Trophoblast cell (in vitro differentiated cells and primary cell): ENCODE data around the gene MAFB.

Experiments
- DNase-seq, 2 donors: peaks; one replicate each; pipeline ENCODE4 v3.0.0-alpha.2; 2016
- H2AFZ ChIP-seq: 2 replicates; pipeline ENCODE4 v1.6.1; 2013; ENCODE audit warnings: low read length, moderate library complexity, mild to moderate bottlenecking; ENCODE audit not compliant: insufficient read depth, poor library complexity
- H2AK5ac ChIP-seq: 2 replicates; pipeline ENCODE4 v1.6.1; 2013; ENCODE audit warnings: mild to moderate bottlenecking, low read length
- H2BK120ac ChIP-seq: 2 replicates; pipeline ENCODE4 v1.6.1; 2013; ENCODE audit warnings: low read length, mild to moderate bottlenecking, moderate library complexity; ENCODE audit not compliant: insufficient read depth, poor library complexity
- H2BK12ac ChIP-seq: 2 replicates; pipeline ENCODE4 v1.6.1; 2013; ENCODE audit warnings: mild to moderate bottlenecking, low read length, moderate library complexity
- H2BK5ac ChIP-seq: 2 replicates; pipeline ENCODE4 v1.6.1; 2013; ENCODE audit warnings: low read length, low read depth, moderate library complexity, mild to moderate bottlenecking; ENCODE audit not compliant: poor library complexity
- H3K14ac ChIP-seq: 2 replicates; pipeline ENCODE4 v1.6.1; 2013; ENCODE audit warnings: mild to moderate bottlenecking, low read length
- H3K18ac ChIP-seq: 2 replicates; pipeline ENCODE4 v1.6.1; 2013; ENCODE audit warnings: mild to moderate bottlenecking, low read length
- H3K23ac ChIP-seq: 2 replicates; pipeline ENCODE4 v1.6.1; 2013; ENCODE audit warnings: low read length
- H3K27ac ChIP-seq: 2 replicates; pipeline ENCODE4 v1.5.1; 2013; ENCODE audit warnings: low read depth, mild to moderate bottlenecking, inconsistent platforms, low read length, moderate library complexity
- H3K27me3 ChIP-seq: 2 replicates; pipeline ENCODE4 v1.6.1; 2013; ENCODE audit warnings: inconsistent platforms, mild to moderate bottlenecking, low read length, moderate library complexity; ENCODE audit not compliant: insufficient read depth
- H3K36me3 ChIP-seq, 2 experiments: 1 replicate in 1 of 2; 2 replicates in 1 of 2; pipeline ENCODE4 v1.6.1; 2013; ENCODE audit warnings: low read length in 2 of 2, mild to moderate bottlenecking in 2 of 2, moderate library complexity in 1 of 2; ENCODE audit not compliant: insufficient read depth in 2 of 2, control insufficient read depth in 1 of 2
- H3K4ac ChIP-seq: 2 replicates; pipeline ENCODE4 v1.6.1; 2013; ENCODE audit warnings: low read depth, mild to moderate bottlenecking, low read length, moderate library complexity
- H3K4me1 ChIP-seq, 2 experiments: 1 replicate in 1 of 2; 2 replicates in 1 of 2; pipeline ENCODE4 v1.6.1; 2013; ENCODE audit warnings: low read length in 2 of 2, mild to moderate bottlenecking in 2 of 2, moderate library complexity in 1 of 2; ENCODE audit not compliant: insufficient read depth in 2 of 2, control insufficient read depth in 1 of 2
- H3K4me2 ChIP-seq: 2 replicates; pipeline ENCODE4 v1.6.1; 2013; ENCODE audit warnings: inconsistent platforms, mild to moderate bottlenecking, low read length, moderate library complexity
- H3K4me3 ChIP-seq: 2 replicates; pipeline ENCODE4 v1.5.1; 2013; ENCODE audit warnings: mild to moderate bottlenecking, low read depth, low read length, inconsistent platforms
- H3K79me1 ChIP-seq: one replicate; pipeline ENCODE4 v1.6.1; 2013; ENCODE audit warnings: low read length
- H3K79me2 ChIP-seq: 2 replicates; pipeline ENCODE4 v1.6.1; 2013; ENCODE audit warnings: low read length, mild to moderate bottlenecking; ENCODE audit not compliant: control insufficient read depth, insufficient read depth, poor library complexity
- H3K9ac ChIP-seq: 2 replicates; pipeline ENCODE4 v1.6.1; 2013; ENCODE audit warnings: mild to moderate bottlenecking, low read length
- H3K9me3 ChIP-seq: 2 replicates; pipeline ENCODE4 v1.6.1; 2013; ENCODE audit warnings: low read depth, mild to moderate bottlenecking, control low read depth, inconsistent platforms, low read length; ENCODE audit not compliant: insufficient read depth
- H4K12ac ChIP-seq: 2 replicates; pipeline ENCODE4 v1.6.1; 2013; ENCODE audit warnings: low read depth, mild to moderate bottlenecking, low read length, moderate library complexity
- H4K8ac ChIP-seq: 2 replicates; pipeline ENCODE4 v1.6.1; 2013; ENCODE audit warnings: low read depth, mild to moderate bottlenecking, low read length, moderate library complexity
- H4K91ac ChIP-seq: one replicate; pipeline ENCODE4 v1.6.1; 2013; ENCODE audit warnings: low read depth, mild to moderate bottlenecking, low read length, moderate library complexity
- WGBS: extraction: QIAGEN DNeasy Blood & Tissue Kit; methylation state at CpG from one replicate; pipeline ENCODE4 v1.1.7; 2013; ENCODE audit warnings: missing lambda C conversion rate; ENCODE audit not compliant: insufficient read length, insufficient coverage; ENCODE audit errors: extremely low coverage; 5-methylcytosine and 5-hydroxymethylcytosine counted together

MAFB gene

GRCh38 chr20:40657526-40657925 lies 31.5 kb downstream of the MAFB start:
- H2AK5ac ChIP-seq = no peak overlapping the region
- no peak overlapping the region for H3K4me2 ChIP-seq
- H3K9ac ChIP-seq = no peak overlapping the region
- no peaks in the 10 kb centered on the region for H3K27me3 ChIP-seq
- H3K14ac ChIP-seq = no peak overlapping the region
- no peaks in the 10 kb centered on the region for H3K36me3 ChIP-seq
- H3K4me1 ChIP-seq = peaks cover 6 to 11% of the 10 kb centered on the region in 2 experiments
- WGBS = no CpG with 5 or more reads among the region's 4 CpGs
- no peak overlapping the region for H3K27ac ChIP-seq
- H3K9me3 ChIP-seq = no peaks in the 10 kb centered on the region
- no peak overlapping the region for H2BK120ac ChIP-seq
- H3K4ac ChIP-seq = no peak overlapping the region
- no peak for DNase-seq
- H2AFZ ChIP-seq = no peak overlapping the region
- H3K79me1 ChIP-seq = peaks cover 5% of the 10 kb centered on the region
- no peak overlapping the region for H2BK5ac ChIP-seq
- no peak overlapping the region for H3K23ac ChIP-seq
- no peak overlapping the region for H4K8ac ChIP-seq
- H4K91ac ChIP-seq = no peak overlapping the region
- H3K4me3 ChIP-seq = no peak overlapping the region
- no peak overlapping the region for H2BK12ac ChIP-seq
- H4K12ac ChIP-seq = no peak overlapping the region
- H3K79me2 ChIP-seq = no peaks in the 10 kb centered on the region
- H3K18ac ChIP-seq = no peak overlapping the region

GRCh38 chr20:40655451-40655850 lies 33.6 kb downstream of the MAFB start:
- no peak overlapping the region for H3K18ac ChIP-seq
- H2AK5ac ChIP-seq = no peak overlapping the region
- H3K4me2 ChIP-seq = no peak overlapping the region
- no peaks in the 10 kb centered on the region for H3K79me2 ChIP-seq
- no peaks in the 10 kb centered on the region for H3K9me3 ChIP-seq
- peaks cover 6 to 7% of the 10 kb centered on the region in 2 experiments for H3K4me1 ChIP-seq
- H4K91ac ChIP-seq = no peak overlapping the region
- H3K23ac ChIP-seq = no peak overlapping the region
- no peak overlapping the region for H3K4ac ChIP-seq
- no peak for DNase-seq
- H3K27me3 ChIP-seq = no peaks in the 10 kb centered on the region
- no CpG with 5 or more reads among the region's 6 CpGs for WGBS
- no peak overlapping the region for H3K27ac ChIP-seq
- no peak overlapping the region for H3K4me3 ChIP-seq
- no peak overlapping the region for H3K9ac ChIP-seq
- no peak overlapping the region for H2BK5ac ChIP-seq
- peaks cover 3% of the 10 kb centered on the region for H3K79me1 ChIP-seq
- no peak overlapping the region for H4K8ac ChIP-seq
- H2BK12ac ChIP-seq = no peak overlapping the region
- no peak overlapping the region for H3K14ac ChIP-seq
- no peak overlapping the region for H2BK120ac ChIP-seq
- no peaks in the 10 kb centered on the region for H3K36me3 ChIP-seq
- no peak overlapping the region for H2AFZ ChIP-seq
- H4K12ac ChIP-seq = no peak overlapping the region

- Histone ChIP-seq H4K8ac (no peak overlapping the region), H3K9ac (no peak overlapping the region), H2AFZ (no peak overlapping the region), H3K27ac (no peak overlapping the region), H3K4ac (no peak overlapping the region), H2BK12ac (no peak overlapping the region), H3K23ac (no peak overlapping the region), H3K27me3 (no peaks in the 10 kb centered on the region), H3K79me1 (peaks cover 3% of the 10 kb centered on the region), H3K18ac (no peak overlapping the region), H2BK5ac (no peak overlapping the region), H3K14ac (no peak overlapping the region), H2BK120ac (no peak overlapping the region), H3K36me3 (no peaks in the 10 kb centered on the region), H3K9me3 (no peaks in the 10 kb centered on the region), H3K79me2 (no peaks in the 10 kb centered on the region), H4K91ac (no peak overlapping the region), H4K12ac (no peak overlapping the region), H3K4me2 (no peak overlapping the region), H3K4me1 (peaks cover 7 to 10% of the 10 kb centered on the region in 2 experiments), H2AK5ac (no peak overlapping the region), H3K4me3 (no peak overlapping the region)
- WGBS = no CpG with 5 or more reads among the region's 4 CpGs
- DNase-seq = no peak
These were observed 34.2 kb downstream of the MAFB start for GRCh38 chr20:40654876-40655275.

GRCh38 chr20:40652441-40652987 lies 36.5 kb downstream of the MAFB start:
- no peak overlapping the region for H3K23ac ChIP-seq
- no CpG with 5 or more reads among the region's 8 CpGs for WGBS

More at GRCh38 chr20:40652441-40652987, 36.5 kb downstream of the MAFB start:
- Histone ChIP-seq H4K91ac (peak overlapping the region; percentile 38), H3K14ac (no peak overlapping the region), H3K9ac (no peak overlapping the region), H3K36me3 (no peaks in the 10 kb centered on the region), H2AFZ (no peak overlapping the region), H2BK12ac (no peak overlapping the region), H3K79me1 (peaks cover 3% of the 10 kb centered on the region), H2BK120ac (peak overlapping the region; percentile 5), H2BK5ac (no peak overlapping the region), H4K12ac (no peak overlapping the region), H2AK5ac (no peak overlapping the region), H3K4me2 (no peak overlapping the region), H3K4ac (no peak overlapping the region), H3K4me1 (peaks cover 10 to 16% of the 10 kb centered on the region in 2 experiments), H3K4me3 (no peak overlapping the region), H3K79me2 (no peaks in the 10 kb centered on the region), H3K27me3 (no peaks in the 10 kb centered on the region), H3K18ac (peak overlapping the region; percentile 37), H3K27ac (no peak overlapping the region), H3K9me3 (no peaks in the 10 kb centered on the region), H4K8ac (peak overlapping the region; percentile 19)
- no peak for DNase-seq
